GDM1 (cell line): ENCODE measurements around the gene PPP6R2.
"Not testable (repeated sequence)": the region's sequence is repeated elsewhere in the genome, so short reads cannot be mapped to it uniquely, and the experiment has no call there.

Experiments
- DNase-seq: peaks from one replicate; lab custom pipeline; 2025; lab: John Stamatoyannopoulos, UW

PPP6R2 gene

DNA sequence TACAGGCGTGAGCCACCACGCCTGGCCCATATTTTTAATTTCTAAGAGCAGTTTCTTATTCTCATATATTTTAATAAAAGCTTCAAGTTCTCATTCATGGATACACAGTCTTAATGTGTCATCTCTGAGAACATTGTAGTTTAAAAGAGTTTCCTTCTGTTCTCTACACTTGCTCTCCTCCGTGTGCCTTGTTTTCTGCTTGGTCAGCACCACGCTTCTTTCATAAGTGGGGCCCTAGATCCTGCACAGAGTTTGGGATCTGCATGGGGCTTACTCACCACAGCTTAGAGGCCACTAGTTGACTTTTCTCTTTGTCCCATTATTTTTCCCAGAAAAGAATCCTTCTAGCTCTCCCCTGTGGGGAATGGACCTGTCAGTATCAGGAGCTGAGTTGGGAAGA is 58.8 kb downstream of the PPP6R2 start:
- no peak for DNase-seq

DNA sequence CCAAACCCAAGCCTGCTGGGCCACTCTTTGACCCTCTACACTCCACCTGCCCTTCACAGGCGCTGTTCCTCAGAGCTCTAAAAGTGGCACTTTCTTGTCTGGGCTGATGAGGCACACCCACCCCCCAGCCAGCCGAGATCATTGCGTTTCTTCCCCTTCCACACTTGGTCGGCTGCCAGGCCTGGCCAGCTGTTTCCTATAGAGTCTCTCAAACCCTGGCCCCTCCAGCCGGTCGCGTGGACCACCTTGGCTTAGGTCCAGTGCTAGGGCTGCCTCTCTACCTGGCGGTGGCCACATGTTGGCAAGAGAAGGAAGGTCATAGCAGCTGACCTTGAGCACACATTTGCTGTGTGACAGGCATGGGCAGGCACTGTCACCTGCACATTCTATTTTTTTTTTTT is 60.6 kb downstream of the PPP6R2 start:
- DNase-seq, result peak; percentile 25

DNA sequence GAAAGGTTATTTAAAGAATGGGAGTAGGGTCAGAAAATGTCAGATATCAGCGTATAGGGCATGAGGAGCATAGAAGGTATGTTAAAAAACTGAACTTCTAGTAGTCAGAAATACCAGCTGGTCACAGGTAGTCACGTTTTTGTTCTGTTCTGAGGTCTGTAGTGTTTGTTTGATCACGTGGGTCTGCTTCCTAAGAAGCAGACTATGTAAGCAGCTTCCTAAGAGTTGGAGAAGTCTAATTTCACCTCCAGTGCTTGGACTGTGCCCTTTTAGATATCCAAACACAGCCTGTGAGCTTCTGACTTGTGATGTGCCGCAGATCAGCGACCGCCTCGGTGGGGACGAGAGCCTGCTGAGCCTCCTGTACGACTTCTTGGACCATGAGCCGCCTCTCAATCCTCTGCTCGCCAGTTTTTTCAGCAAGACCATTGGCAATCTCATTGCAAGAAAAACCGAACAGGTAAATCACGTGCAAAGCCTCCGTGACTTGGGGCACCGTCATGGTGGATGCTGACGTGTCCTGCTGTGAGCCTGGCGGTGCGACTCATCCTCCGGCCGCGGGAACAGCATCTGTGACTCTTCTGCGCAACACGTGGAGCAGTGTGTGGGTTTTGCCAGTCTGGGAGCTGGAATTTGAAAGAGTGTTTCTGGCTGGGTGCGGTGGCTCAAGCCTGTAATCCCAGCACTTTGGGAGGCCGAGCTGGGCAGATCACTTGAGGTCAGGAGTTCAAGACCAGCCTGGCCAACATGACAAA is 63.5 kb downstream of the PPP6R2 start:
- DNase-seq, result no peak

DNA sequence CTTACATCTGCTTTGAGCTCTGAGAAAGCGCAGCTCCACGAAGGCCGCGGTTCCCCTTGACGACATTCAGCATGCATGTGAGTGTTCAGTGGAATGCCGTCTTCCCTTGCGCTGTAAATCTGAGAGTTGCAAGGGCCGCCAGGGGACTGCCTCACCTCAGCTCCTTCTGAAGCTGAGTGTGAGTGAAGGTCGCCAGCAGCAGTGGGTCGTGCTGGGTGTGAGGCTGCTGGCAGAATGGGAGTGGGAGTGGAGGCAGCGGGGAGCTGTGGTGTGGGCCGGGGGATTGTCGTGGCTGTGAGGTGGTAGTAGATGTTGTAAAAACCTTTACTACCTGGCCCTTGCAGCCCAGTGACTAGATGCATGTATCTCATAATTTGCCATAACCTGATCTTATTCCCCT is 65.2 kb downstream of the PPP6R2 start:
- no peak for DNase-seq

DNA sequence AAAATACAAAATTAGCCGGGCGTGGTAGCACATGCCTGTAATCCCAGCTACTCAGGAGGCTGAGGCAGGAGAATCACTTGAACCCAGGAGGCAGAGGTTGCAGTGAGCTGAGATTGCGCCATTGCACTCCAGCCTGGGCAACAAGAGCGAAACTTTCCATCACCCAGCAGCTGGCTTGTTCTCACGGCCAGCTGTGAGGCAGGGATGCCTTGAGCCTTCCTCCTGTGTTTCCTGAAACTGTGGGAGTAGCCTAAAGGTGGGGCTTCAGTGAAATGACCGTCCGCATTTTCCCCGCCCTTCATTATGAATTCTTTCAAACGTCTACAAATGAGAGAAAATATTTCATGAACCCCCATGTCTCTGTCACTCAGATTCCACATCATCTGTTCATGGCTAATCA is 65.8 kb downstream of the PPP6R2 start:
- not testable (repeated sequence) for DNase-seq

DNA sequence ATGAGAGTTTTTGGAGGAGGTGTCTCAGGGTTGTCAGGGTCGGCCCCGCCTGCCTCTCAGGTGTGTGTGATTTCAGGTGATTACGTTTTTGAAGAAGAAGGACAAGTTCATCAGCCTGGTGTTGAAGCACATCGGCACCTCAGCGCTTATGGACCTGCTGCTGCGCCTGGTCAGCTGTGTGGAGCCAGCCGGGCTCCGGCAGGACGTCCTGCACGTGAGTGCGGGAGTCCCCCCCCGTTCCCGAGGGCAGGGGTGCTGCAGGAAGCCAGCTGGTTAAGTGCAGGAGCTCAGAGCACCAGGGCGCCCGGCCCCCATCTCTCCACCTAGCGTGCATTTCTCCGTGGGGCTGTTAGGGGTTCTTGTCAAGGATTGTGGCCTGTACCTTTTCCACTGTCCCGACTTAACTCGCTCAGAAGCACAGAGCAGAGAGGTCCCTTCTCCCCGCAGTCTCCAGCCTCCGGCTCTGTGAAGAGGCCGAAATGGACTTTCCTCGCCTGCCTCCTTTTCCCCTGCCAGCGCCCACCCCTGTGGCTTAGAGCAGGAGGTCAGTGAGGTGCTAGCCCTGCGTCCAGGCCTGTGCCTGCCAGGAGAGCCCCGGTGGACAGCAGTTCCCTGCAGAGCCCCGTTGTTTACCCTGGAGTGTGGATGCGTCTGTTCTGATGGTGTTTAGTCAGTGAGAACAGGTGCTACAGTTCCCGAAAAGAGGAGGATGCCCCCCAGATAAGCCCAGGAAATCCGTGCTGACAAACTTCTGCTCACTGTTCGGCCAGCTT is 71.5 kb downstream of the PPP6R2 start:
- no peak for DNase-seq

DNA sequence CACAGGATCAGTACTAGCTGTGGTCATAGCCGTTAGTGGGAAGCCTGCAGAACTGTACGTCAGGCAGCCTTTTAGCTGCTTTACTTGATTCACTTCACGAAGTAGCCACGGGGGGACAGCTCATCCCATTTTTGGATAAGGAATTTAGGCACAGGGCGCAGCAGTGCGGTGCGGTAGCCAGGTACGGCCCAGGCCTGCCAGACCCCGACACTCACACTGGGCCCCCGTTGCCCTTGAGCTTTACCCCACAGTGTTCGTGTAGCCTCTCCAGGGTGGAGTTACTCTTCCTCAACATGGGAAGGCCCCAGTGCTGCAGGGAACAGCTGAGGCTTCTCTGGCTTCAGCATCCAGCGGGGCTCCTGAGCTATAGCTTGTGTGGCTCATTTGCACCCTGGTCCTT is 72.3 kb downstream of the PPP6R2 start:
- DNase-seq, result no peak

DNA sequence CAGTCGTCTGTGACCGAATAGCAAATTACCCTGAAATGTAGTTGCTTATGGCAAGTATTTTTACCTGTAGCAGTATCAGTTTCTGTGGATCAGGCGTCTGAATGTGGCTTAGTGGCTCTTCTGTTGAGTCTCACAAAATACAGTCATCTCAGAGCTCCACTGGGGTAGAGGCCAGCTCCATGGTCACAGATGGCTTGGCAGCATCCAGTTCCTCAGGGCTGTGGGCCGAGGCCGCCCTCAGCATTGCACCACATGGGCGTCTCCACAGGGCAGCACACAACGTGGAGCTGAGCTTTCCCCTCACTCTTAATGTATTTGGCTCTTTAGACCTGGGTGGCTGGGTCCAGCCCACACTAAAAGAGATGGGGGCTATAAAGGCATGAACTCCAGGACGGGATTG is 73.9 kb downstream of the PPP6R2 start:
- no peak for DNase-seq

DNA sequence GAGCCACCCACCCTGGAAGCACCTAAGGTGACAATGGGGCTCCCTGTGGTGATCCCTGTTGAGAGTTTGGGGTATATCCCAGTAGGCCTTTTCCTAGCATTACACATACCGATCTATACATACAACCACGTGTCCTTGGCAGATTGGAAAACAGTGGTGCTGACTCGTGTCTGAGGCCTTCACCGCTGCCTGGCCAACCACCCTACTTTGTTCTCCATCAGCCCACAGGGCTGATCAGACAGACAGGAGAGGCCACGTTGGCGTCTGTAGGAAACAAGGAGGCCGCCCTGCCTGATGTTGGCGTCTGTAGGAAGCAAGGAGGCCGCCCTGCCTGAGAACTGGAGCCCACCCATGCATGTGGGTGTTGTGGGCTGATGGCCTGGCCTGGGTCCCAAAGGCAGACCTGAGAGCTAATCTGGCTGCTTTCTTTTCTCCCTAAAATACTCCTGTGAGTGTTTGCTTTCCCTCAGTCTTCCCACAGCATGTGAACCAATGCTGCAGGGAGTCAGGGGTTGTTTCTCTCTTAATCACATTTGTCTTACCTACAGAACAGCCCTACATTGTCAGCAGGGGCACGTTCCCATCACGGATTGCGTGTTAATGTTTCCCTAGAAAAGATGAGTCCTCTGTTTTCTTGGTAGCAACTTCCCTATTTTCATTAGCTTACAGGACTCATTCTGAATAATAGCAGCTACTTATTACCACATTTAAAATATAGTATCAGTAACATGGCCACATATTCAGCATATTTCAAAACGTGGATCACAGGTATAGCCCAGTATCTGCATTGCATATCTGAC is 74.5 kb downstream of the PPP6R2 start:
- DNase-seq, result no peak

DNA sequence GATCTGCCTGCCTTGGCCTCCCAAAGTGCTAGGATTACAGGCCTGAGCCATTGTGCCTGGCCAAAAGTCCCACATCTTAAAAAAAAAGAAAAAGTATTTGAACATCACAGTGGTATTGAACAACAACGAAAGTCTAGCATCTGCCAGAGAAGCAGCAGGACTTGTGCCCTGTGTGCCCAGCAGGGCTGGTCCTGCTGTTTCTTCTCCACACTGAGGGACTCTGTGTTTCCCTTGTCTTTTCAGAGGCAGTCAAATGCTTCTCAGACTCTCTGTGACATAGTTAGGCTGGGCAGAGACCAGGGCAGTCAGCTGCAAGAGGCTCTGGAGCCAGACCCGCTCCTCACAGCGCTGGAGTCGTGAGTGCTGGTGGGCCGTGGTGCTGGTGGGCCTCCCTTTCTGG is 75.5 kb downstream of the PPP6R2 start:
- DNase-seq, result no peak

DNA sequence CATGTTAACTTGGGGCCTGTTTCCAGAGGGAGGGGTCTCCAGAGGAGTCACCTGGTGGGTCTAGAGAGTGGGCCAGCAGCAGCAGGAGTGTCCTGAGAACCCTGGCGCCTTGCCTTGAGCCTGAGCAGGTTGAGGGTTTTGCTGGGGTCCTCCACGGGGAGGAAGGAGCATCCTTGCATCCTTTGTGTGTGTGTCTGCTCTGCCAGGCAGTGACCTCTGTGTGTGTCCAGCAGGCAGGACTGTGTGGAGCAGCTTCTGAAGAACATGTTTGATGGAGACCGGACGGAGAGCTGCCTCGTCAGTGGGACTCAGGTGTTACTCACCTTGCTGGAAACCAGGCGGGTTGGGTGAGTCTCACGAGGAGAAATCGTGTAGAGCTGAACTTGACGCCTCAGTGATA is 76.0 kb downstream of the PPP6R2 start:
- DNase-seq, result no peak

DNA sequence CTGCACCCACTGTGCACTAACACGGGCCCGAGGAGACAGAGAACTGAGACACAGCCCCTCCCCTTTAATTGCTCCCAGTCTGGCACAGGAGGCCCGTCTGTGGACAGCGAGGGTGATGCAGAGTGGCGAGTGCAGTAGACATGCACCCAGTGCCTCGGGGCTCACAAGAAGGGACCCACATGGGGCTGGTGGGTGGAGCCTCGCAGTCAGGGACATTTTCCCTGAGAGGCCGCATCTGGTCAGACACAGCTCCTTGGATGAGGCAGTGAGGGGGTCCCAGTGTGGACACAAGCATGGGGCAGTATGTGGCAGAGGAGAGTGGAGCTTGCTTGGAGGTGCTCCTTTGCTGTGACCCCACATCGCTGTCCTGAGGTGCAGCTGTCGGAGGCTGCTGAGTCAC is 76.9 kb downstream of the PPP6R2 start:
- no peak for DNase-seq

DNA sequence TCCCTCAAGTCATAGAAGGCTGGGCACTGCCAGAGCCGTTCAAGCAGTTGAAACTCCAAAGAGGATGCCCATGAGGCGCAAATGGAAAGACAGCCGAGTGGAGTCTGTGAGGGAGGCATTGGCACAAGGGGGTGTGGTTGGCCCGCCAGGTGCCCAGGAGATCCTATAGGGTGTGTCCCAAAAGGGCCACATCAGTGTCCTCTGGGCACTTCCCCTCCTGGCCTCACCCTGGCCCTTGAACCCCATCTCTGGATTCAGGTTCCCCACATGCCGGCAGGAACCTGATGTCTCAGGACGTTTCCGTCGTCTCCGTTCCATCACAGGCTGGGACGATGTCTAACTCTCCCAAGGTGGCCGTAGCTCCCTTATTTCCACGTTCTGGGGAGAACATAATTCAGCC is 77.5 kb downstream of the PPP6R2 start:
- DNase-seq, result no peak

DNA sequence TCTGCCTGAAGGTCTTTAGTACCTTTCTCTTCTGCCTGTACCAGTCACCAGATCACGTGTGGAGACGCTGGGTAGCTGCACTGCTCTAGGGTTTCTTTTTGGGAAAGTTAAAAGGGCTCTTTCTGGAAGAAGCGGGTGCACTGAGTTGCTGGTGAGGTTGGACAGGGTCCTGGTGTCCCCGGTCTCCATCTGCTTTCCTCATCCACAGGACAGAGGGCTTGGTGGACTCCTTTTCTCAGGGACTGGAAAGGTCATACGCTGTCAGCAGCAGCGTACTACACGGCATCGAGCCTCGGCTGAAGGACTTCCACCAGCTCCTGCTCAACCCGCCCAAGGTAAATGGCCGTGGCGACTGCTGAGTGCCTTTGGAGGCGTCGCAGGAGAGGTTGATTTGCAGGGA is 78.9 kb downstream of the PPP6R2 start:
- DNase-seq, result no peak

DNA sequence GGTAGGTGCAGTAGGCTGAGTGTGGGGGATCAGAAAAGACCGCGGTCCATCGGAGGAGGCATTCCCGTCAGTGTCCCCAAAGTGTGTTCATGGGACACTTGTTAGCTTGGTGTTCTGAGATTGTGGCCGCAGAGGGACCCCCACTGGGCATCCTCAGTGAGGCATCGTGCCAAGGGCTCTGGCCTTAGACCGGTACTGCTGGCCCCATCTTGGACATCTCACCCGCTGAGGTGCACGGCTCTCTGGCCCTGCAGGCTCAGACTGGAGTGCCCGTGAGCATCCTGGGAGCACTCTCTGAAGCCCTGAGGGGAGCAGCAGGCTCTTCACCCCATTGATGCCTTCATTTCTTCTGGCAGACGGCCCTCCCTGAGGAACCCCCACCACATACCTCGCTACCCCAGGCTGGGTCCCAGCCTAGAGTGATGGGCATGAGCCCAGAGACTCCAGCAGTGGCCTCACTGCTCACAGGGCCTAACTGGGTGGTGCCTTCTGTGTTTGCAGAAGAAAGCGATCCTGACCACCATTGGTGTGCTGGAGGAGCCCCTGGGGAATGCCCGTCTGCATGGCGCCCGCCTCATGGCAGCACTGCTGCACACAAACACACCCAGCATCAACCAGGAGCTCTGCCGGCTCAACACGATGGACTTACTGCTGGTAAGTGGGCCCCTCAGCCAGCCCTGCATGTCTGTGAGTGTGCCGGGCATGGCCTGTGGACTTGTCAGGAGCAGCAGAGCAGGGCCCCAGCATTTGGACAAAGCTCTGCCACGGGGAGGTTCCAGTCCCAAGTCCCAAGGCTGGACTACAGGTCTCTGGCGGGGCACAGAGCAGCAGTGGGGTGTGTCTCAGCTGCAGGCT is 80.1 kb downstream of the PPP6R2 start:
- no peak for DNase-seq

DNA sequence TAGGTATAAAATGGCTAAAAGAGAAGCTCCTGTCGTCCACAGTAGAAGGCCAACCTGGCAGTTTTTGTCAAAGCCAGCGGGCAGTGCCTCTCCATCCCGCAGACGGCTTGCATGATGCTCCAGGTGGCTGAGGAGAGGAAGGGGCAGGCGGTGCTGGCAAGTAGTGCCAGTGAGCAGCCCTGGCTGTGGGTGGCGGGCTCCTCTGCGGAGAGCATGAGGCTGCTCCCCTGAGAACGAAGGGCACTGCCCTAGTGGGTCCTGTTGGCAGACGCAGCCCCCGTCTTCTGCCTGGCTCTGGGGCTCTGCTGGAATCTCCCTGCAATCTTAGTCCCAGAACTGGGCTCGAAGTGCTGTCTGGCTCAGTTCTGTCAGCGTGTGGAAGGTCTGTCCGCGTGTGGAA is 80.8 kb downstream of the PPP6R2 start:
- DNase-seq, result no peak

DNA sequence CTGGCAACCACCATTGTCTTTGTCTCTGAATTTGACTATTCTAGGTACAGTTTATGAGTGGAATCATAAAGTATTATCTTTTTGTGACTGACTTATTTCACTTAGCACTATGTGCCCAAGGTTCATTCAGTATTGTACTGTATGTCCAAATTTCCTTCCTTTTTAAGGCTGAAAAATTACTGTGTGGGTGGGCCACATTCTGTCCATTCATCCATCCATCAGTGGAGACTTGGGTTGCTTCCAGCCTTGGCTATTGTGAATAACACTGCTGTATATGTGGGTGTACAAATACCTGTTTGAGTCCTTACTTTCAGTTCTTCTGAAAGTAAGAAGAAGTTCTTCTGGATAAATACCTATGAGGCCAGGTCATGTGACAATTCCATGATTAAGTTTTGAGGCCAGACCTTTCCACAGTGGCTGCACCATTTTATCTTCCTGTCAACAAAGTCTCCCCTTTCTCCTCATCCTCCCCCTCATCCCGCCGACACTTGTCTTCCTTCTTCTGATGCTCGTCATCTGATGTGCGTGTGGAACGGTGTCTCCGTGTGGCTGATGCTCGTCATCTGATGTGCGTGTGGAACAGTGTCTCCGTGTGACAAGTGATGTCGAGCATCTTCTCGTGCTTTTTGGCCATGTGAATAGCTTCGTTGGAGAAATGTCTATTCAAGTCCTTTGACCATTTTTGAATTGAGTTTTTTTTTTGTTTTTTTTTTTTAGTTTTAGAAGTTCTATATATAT is 82.2 kb downstream of the PPP6R2 start:
- DNase-seq, result no peak

DNA sequence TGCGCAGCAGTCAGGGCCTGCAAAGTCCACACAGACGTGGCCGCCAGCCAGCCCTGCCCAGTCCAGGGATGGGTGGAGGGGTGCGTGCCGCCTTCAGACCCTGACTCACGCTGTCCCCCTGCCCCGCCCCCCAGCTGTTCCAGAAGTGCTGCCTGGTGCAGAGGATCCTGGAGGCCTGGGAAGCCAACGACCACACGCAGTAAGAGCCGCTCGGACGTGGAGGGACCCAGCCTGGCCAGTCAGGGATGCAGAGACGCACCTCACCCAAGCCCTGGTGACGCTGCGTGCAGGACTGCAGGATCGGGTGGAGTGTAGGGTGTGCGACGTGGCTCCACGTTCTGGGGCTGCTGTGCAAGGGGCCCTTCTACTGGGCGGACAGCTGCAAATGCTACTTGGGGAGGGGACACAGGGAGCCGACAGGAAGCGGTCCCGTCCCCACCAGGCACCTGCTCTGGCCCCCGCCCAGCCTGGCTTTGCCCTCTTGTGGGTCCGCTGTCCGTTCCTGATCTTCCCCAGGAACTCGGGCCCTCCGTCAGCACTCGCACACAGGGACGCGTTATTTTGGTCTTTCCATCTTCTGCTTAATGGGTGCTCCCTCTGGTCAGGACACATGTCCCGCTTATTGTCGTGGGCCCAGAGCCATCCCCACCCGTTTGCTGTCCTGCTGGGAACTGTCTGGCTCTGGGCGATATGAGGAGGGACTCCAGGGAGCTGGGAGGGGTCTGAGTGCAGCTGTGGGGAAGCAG is 89.2 kb downstream of the PPP6R2 start:
- no peak for DNase-seq

DNA sequence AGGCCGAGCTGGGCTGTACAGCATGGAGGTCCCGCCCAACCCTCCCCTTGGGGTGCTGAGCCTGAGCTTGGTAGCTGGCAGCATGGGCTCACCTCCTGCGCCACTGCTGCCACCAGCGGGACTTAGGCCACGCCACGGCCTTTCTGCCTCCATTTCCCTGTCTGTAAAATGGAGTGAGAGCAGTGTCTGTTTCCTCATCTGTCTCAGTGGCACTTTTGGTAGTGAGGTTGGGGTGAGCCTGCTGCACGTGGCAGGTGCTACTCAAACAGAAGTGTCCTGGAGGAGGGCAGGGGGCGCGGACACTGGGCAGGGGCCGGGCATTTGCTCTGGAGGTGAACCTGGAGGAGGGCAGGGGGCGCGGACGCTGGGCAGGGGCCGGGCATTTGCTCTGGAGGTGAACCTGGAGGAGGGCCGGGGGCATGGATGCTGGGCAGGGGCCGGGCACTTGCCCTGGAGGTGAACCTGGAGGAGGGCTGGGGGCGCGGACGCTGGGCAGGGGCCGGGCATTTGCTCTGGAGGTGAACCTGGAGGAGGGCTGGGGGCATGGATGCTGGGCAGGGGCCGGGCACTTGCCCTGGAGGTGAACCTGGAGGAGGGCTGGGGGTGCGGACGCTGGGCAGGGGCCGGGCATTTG is 89.9 kb downstream of the PPP6R2 start:
- not testable (repeated sequence) for DNase-seq

DNA sequence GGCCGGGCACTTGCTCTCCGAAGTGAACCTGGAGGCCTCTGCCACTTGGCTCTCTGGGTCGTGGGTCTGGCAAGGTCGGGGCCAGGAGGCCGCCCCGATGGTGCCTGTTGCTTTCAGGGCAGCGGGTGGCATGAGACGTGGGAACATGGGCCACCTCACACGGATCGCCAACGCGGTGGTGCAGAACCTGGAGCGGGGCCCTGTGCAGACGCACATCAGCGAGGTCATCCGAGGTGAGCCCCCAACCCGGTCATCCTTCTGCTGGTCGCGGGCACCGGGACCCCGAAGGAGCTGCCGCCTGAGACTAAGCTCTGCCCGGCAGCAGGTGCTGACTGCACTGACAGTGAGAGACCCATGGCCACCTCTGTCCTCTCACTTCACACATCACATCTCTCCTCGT is 91.7 kb downstream of the PPP6R2 start:
- DNase-seq, result no peak
